C4-2B (cell line): Measurements from ENCODE around the gene MX2.

Experiments
- H3K27ac ChIP-seq: fragments of 450-650 bp; 2 replicates; pipeline ENCODE4 v1.5.1; 2017
- ZFX ChIP-seq: fragments of 450-650 bp; IDR thresholded peaks from 2 replicates; pipeline ENCODE4 v1.6.1; 2017
- TF ChIP-seq, protein P1 (sequence below): fragments of 450-650 bp; conservative IDR thresholded peaks from 2 replicates; pipeline ENCODE4 v1.5.1; 2017; ENCODE audit warnings: mild to moderate bottlenecking

MX2 gene

DNA sequence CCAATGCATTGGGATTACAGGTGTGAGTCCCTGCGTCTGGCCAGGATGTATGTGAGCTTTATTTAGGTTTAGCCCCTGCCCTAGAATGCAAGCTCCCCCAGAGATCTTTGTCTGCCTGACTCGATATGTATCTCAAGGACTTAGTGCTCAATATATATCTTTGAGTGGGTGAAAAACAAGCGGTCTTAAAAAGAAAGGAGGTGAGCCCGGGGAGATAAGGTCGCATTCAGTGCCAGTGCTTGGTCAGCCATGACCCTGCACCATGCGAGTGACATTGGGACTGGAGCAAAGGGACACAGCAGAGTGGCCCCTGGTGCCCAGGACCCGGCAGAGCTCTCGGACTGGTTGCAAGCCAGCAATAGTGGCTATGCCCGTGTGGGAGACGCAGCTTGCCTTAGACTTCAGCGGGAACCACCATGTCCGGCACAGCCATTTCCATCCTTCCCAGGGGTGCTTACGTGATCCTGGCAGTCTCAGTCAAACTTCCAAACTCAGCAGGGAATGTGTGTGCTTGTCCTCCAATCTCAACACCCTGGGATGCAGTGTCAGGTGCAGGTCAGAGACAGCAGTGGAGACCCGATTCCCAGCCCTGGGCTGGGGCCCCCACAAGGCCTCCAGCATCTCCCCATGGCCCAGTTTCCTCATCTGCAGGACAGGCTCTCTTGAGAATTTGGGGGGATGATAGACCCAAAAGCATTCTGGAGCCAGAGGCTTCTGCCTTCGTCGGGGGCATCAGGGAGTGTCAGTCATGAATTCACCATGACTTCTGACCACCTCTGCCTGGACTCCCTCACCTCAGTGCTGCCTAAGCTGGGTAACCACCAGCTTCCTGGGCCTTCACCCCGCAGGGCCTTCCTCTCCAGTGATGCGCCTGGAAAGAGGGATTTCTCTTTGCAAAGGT lies 1.8 kb downstream of the MX2 start:
- no peak overlapping the region for H3K27ac ChIP-seq
- TF ChIP-seq ZFX = no peak
- TF ChIP-seq, protein P1, sequence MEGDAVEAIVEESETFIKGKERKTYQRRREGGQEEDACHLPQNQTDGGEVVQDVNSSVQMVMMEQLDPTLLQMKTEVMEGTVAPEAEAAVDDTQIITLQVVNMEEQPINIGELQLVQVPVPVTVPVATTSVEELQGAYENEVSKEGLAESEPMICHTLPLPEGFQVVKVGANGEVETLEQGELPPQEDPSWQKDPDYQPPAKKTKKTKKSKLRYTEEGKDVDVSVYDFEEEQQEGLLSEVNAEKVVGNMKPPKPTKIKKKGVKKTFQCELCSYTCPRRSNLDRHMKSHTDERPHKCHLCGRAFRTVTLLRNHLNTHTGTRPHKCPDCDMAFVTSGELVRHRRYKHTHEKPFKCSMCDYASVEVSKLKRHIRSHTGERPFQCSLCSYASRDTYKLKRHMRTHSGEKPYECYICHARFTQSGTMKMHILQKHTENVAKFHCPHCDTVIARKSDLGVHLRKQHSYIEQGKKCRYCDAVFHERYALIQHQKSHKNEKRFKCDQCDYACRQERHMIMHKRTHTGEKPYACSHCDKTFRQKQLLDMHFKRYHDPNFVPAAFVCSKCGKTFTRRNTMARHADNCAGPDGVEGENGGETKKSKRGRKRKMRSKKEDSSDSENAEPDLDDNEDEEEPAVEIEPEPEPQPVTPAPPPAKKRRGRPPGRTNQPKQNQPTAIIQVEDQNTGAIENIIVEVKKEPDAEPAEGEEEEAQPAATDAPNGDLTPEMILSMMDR = no peak

DNA sequence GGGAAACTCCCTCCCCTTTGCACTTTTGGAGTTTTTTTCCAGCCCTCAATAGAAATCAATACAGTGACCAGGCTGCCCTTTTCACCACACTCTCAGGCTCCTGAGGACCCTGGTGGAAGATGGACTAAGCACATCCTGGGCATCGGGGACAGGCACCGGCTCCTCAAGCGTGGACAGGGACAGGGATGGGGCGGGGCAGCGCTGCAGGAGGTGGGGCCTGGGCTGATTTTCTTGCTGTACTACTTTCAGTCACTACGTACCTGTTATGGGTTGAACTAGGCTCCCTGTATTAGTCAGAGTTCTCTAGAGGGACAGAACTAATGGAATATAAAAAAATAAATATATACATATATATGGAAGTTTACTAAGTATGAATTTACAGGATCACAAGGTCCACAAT lies 2.5 kb downstream of the MX2 start:
- TF ChIP-seq, protein P1 = no peak
- TF ChIP-seq ZFX = no peak

DNA sequence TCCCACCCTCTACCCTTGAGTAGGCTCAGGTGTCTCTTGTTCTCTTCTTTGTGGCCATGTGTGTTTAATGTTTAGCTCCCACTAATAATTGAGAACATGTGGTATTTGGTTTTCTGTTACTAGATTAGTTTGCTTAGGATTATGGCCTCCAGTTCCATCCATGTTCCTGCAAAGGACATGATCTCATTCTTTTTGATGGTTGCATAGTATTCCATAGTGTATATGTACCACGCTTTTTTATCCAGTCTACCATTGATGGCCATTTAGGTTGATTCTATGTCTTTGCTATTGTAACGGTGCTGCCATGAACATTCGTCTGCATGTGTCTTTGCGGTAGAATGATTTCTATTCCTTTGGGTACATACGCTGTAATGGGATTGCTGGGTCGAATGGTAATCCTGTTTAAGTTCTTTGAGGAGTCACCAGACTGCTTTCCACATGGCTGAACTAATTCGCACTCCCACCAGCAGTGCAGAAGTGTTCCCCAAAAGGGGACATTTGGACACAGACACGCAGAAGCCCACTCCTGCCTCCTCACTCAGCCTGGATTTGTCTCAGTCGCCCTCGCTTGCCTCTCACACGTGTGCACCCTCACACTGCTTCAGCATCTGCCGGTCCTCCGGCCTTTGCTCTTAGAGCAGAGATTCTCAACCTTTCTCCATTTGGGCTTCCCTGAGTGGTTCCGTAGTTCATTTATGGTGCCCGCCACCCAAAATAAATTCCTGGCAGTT lies 3.7 kb downstream of the MX2 start:
- no peak for TF ChIP-seq ZFX
- TF ChIP-seq, protein P1 = no peak
- no peak overlapping the region for H3K27ac ChIP-seq

More for the DNA sequence above, 2.5 kb downstream of the MX2 start:
- H3K27ac ChIP-seq = no peak overlapping the region

DNA sequence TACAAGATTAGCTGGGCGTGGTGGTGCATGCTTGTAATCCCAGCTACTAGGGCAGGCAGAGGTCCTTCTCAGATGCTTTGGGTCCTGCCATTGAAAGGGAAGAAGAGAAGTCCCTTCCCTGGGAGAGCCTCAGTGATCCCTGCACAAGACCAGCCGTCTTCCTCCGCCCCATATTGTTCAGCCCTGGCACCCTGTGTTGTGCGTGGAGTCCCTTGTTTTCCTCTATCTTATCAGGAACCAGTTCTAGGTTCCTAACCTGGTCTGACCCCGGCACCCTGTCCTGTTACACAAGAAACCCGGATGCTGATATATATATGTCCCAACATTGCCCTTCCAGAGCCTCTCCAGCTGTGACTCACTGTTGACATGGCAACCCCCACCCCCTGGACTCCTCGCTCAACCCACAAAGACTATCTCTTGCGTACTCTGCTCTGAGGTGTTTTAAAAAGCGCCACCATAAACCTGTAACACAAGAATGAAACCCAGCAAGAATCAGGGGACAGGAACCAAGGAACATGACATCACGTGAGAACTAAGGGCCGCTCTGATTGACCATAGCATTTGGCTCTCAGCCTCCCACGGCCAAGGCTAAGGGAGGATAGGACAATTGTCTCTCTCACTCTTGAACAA lies 4.8 kb downstream of the MX2 start:
- peak overlapping the region; percentile 28; the same call in 1 of the 2 replicates for H3K27ac ChIP-seq
- no peak for TF ChIP-seq ZFX

DNA sequence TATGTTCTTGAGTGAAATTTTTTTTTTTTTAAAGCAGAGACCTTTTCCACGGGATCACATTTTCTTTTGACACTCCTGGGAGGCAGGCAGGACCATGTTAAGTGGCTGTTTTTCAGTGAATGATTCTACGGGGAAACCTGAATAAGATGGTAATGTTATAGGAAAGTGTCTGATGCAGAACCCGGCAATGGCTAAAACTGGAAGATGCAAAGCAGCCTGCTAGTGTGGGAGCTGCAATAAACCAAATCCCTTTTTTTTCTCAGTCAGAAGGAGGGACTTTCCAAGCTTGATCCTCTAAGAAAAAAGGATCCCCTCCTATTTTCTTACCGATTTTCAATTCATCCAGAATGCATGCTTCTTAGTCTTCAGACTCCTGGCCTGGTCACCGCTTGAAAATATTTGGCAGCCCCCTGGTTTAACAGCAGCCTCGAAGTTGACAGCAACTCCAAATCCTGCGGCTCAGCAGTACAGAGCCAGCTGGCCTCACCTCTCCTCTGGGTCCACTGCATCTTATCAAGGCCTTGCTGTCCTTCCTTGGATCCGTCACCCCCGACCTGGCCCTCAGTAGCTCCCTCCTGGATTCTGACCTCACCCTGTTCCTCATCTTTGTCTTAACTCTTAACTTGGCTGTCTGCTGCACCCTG lies 5.6 kb downstream of the MX2 start:
- H3K27ac ChIP-seq = no peak overlapping the region

DNA sequence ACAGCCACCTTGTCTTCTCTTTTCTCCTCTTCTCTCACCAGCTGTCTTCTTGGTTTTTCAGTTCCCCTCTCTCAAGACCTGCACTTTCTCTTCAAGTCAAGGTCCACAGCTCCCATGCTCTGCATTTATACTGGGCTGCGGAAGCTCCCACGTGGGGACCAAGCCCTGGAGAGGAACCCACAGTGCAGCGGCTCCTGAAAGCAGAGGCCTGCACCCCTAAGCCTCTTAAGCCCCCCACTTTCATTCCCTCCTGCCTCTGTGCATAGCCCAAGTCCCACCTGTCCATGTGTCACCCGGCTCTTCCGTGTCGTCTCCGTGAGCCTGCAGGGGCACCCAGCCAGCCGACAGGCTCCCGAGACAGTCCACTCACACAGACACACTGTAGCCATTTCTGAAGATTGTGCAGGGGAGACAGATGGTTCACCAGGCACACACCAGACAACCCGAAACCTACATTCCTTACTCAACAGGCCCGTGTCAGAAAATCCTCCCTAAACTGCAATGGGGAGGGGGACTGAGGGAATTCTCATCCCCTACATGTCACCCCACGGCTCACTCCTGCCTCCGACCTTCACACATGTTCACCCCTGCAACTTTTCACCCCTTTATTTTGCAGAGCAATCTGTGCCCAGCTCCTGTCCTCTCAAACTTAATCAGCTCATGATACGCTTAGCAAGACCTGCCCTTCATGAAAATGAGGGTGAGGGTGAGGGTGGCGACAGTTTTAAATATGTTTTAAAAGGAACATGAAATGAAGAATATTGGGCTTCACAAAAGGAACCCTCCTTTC lies 6.3 kb downstream of the MX2 start:
- TF ChIP-seq, protein P1 = no peak
- no peak for TF ChIP-seq ZFX
- H3K27ac ChIP-seq = no peak overlapping the region

More for the DNA sequence above, 5.6 kb downstream of the MX2 start:
- TF ChIP-seq, protein P1 = no peak
- no peak for TF ChIP-seq ZFX

DNA sequence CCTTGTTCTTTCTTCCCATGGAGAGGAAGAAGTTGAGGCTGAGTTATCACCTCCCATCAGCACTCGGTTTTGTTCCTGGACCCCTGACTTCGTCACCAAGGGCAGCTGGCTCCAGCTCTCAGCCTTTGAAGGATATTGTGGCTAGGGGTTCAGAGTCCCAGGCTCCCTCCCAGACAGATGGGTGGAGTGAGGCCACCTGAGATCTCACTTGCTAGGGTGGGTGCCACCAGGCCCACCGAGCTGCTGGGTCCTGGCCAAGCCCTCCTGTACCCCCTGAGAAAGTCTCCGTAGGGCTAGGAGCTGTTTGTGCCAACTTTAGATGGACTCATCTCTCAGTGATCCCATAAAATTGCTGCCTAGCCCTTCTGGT lies 6.9 kb downstream of the MX2 start:
- TF ChIP-seq, protein P1 = no peak
- TF ChIP-seq ZFX = no peak
- H3K27ac ChIP-seq = no peak overlapping the region
